BE2C (cell line): Measurements from ENCODE around the gene SOX3. TPM values are rescaled to one million over a fixed set of nuclear protein-coding genes. Genes with fewer than 3 reads are reported as not detected.

Experiments used
- DNase-seq: peaks from one replicate; pipeline ENCODE4 v3.0.0-alpha.2; 2020
- H3K27me3 ChIP-seq: fragments of 250-450 bp; sonication (Bioruptor Pico); 2 replicates; pipeline ENCODE4 v1.5.1; 2020; ENCODE audit warnings: mild to moderate bottlenecking
- H3K36me3 ChIP-seq: fragments of 250-450 bp; sonication (Bioruptor Pico); 2 replicates; pipeline ENCODE4 v1.5.1; 2020; ENCODE audit warnings: mild to moderate bottlenecking
- H3K4me1 ChIP-seq: fragments of 250-450 bp; sonication (Bioruptor Pico); 2 replicates; pipeline ENCODE4 v1.5.1; 2020
- H3K4me3 ChIP-seq: 2 replicates; pipeline ENCODE4 v1.5.1; 2011; ENCODE audit warnings: low read depth, low read length
- H3K9me3 ChIP-seq: fragments of 250-450 bp; sonication (Bioruptor Pico); 2 replicates; pipeline ENCODE4 v1.5.1; 2020
- polyA plus RNA-seq: library from polyadenylated mRNA; unstranded; fragments of >200 nt; gene quantifications from one replicate; pipeline ENCODE4 v1.2.1, GENCODE V29; 2012; ENCODE audit warnings: low read depth, missing spikeins; ENCODE audit not compliant: insufficient read length, insufficient read depth
- TF ChIP-seq, protein P1 (sequence below): IDR thresholded peaks from 2 replicates; pipeline ENCODE4 v1.5.1; 2012; ENCODE audit warnings: mild to moderate bottlenecking, low read depth, low read length

SOX3 gene
- not detected for polyA plus RNA-seq

DNA sequence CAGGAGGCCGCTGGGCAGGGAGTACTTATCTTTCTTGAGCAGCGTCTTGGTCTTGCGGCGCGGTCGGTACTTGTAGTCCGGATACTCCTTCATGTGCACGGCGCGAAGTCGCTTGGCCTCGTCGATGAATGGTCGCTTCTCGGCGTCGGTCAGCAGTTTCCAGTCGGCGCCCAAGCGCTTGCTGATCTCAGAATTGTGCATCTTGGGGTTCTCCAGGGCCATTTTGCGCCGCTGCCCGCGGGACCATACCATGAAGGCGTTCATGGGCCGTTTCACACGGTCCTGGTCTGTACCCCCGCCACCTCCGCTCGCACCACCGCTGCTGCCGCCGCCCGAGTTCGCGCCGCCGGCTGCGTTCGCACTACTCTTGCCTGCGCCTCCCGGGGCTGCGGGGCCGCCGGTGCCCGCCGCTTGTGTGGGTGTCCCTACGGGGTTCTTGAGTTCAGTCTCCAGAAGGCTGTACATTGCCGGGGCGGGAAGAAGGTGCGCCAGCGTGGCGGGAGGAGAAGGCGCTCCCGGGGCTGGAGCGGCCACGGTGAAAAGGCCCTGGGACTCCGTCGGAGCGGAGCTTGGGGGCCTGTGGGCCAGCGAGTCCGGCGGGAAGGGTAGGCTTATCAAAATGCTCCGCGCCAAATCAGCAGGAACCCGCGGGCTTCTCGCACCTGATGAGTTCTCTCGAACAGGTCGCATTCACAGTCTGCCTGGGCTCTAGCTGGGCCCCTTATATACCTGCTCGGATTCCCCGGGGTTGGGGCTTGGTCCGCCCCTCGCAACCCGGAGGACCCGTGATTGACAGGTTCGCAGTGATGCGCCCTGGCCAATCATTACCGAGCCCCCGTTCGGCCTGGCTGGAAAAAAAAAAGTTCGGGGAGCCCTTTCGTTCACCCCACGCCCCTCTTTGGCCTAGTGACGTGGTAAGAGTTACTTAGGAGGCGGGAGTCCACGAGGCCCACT is at the start of gene SOX3:
TSS of gene SOX3 (minus strand) at position 699 of the 954 bp plus-strand sequence. CDS start at position 690, 9 bp downstream.
- Histone ChIP-seq H3K4me1 (no peaks in the 10 kb centered on the region), H3K9me3 (no peaks in the 10 kb centered on the region), H3K4me3 (no peak within 1 kb of the TSS), H3K36me3 (no peaks in the 10 kb centered on the region), H3K27me3 (peaks cover 67% of the 10 kb centered on the region)
- no peak for DNase-seq
- TF ChIP-seq, protein P1, sequence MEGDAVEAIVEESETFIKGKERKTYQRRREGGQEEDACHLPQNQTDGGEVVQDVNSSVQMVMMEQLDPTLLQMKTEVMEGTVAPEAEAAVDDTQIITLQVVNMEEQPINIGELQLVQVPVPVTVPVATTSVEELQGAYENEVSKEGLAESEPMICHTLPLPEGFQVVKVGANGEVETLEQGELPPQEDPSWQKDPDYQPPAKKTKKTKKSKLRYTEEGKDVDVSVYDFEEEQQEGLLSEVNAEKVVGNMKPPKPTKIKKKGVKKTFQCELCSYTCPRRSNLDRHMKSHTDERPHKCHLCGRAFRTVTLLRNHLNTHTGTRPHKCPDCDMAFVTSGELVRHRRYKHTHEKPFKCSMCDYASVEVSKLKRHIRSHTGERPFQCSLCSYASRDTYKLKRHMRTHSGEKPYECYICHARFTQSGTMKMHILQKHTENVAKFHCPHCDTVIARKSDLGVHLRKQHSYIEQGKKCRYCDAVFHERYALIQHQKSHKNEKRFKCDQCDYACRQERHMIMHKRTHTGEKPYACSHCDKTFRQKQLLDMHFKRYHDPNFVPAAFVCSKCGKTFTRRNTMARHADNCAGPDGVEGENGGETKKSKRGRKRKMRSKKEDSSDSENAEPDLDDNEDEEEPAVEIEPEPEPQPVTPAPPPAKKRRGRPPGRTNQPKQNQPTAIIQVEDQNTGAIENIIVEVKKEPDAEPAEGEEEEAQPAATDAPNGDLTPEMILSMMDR, result no peak

DNA sequence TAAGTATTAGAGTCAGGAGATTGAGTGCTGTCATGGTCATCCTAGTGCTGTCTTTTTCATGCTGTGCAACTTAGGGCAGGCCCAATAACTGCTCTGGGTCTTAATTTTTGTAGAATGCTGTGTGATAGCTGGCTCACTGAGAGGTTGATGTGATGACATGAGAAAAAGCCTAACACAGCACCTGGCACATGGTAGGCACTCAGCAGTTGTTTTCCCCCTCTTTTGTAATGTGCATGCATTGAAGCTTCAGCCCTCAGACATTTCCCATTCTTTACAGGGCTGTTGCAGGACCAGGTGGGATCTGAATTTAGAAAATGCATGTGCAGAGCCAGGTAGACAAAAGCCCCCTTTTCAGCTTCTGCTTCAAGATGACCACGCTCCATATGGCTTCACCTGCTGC is 44.1 kb upstream of the SOX3 start:
- TF ChIP-seq, protein P1, result no peak
- H3K27me3 ChIP-seq, result no peaks in the 10 kb centered on the region
- no peaks in the 10 kb centered on the region for H3K9me3 ChIP-seq
- DNase-seq, result no peak
- H3K4me1 ChIP-seq, result no peaks in the 10 kb centered on the region
- H3K36me3 ChIP-seq, result no peaks in the 10 kb centered on the region
- H3K4me3 ChIP-seq, result no peak overlapping the region

DNA sequence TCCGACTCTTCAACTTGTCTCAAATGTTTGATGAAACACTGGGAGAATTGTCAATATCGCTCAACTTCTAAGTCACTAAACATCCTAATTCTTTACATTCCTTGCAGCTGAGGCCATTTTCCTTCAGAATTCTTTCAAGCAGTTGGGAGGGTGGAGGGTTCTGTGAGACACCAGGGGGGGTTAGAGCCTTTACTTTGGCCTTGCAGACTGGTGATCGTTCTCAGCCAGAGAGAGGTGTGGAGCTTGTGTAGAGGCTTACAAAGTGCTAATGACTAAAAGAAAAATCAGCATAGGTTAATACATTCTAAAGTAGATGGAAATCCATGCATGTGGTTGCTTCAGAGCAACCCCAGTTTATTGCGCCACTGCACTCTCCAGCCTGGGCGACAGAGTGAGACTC is 21.3 kb upstream of the SOX3 start:
- DNase-seq, result no peak

DNA sequence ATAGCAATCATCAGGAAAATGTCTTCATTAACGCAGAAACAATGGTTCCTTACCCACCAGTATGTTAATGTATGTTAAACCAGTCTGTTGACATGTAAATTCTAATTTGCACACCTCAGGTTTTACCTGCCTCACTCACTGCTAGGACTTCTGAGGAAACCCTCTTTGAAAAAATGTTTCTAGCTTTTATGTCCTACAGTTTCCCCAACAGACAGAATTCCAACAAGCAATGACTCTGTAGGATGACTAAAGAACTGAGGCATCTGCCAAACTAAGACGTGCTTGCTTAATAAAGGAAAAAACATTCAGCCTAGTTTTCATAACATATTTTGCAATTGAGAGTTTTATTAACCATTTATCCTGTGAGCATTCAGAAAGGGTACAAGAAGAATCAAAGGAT is 20.6 kb upstream of the SOX3 start:
- TF ChIP-seq, protein P1, result no peak
- Histone ChIP-seq H3K36me3 (no peaks in the 10 kb centered on the region), H3K9me3 (no peaks in the 10 kb centered on the region), H3K4me1 (no peaks in the 10 kb centered on the region), H3K4me3 (no peak overlapping the region), H3K27me3 (no peaks in the 10 kb centered on the region)
- no peak for DNase-seq

More for the DNA sequence above, 21.3 kb upstream of the SOX3 start:
- no peaks in the 10 kb centered on the region for H3K27me3 ChIP-seq
- H3K36me3 ChIP-seq, result no peaks in the 10 kb centered on the region
- no peaks in the 10 kb centered on the region for H3K4me1 ChIP-seq
- no peaks in the 10 kb centered on the region for H3K9me3 ChIP-seq
- H3K4me3 ChIP-seq, result no peak overlapping the region
- TF ChIP-seq, protein P1, result no peak

DNA sequence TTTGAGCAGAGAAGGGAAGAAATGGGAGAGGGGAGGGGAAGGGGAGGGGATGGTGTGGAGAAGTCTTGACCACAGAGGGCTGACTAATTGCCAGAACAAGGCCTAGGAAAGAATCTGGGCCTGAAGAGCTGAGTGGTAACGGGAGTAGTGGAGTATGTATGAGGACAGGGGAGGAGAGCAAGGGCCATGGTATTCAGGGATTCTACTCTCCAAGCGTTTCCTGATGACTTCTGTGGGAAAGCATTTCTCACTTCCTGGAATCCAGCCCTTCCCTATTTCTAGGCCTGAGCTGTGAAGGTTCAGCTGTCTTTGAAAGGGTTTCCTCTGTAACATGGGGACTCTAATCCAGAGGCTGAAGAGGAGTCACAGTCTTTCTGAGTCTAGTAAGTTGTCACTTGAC is 19.7 kb upstream of the SOX3 start:
- H3K9me3 ChIP-seq, result no peaks in the 10 kb centered on the region
- H3K36me3 ChIP-seq, result no peaks in the 10 kb centered on the region
- H3K27me3 ChIP-seq, result no peaks in the 10 kb centered on the region
- TF ChIP-seq, protein P1, result no peak
- no peak overlapping the region for H3K4me3 ChIP-seq
- no peaks in the 10 kb centered on the region for H3K4me1 ChIP-seq
- DNase-seq, result no peak

DNA sequence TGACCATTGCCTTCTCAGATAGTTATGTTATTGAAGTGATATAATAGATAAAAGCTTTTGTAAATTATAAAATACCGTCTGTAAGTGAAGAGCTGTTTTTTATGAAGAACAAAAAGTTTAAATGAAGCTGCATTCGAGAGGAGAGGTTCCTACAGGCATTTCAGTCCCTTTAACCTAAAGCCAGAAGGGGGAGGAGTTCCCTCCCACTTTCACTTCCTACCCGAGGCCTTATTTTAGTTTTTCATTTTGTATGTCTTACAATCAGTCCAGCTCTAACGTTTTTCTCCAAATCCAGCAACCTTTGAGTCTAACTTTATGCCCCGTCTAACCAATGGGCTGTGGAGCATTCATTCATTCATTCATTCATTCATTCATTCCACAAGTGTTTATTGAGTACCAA is 16.5 kb upstream of the SOX3 start:
- no peak overlapping the region for H3K4me3 ChIP-seq
- no peaks in the 10 kb centered on the region for H3K9me3 ChIP-seq
- H3K27me3 ChIP-seq, result no peaks in the 10 kb centered on the region
- H3K4me1 ChIP-seq, result no peaks in the 10 kb centered on the region
- DNase-seq, result no peak
- TF ChIP-seq, protein P1, result no peak
- H3K36me3 ChIP-seq, result no peaks in the 10 kb centered on the region
